ENCODE data around the gene PMS2. TPM values are rescaled to one million over a fixed set of nuclear protein-coding genes. Genes with fewer than 3 reads are reported as not detected.
A peak's percentile ranks its signal among the peaks of the same experiment; 100 is the strongest.

The PMS2 gene
- total RNA-seq, 1 experiment from 2014 or later = 17.1 TPM

- Histone ChIP-seq H3K23ac (ENCODE audit: insufficient read length, low read depth, low read length) (no peak overlapping the region), H3K79me1 (ENCODE audit: insufficient read depth, low read depth, low read length, poor library complexity, severe bottlenecking) (no peaks in the 10 kb centered on the region), H4K20me1 (ENCODE audit: control insufficient read depth, insufficient read depth, insufficient read length) (no peaks in the 10 kb centered on the region), H3K9me3 (ENCODE audit: control insufficient read depth, low read depth, low read length) (no peaks in the 10 kb centered on the region), H2BK20ac (ENCODE audit: low read depth, low read length, poor library complexity, severe bottlenecking) (no peak overlapping the region), H2BK15ac (ENCODE audit: low read depth, low read length) (no peak overlapping the region), H3K79me2 (ENCODE audit: insufficient read depth, low read length) (no peaks in the 10 kb centered on the region), H3K4me1 (ENCODE audit: insufficient read depth, low read length) (no peaks in the 10 kb centered on the region), H2BK5ac (ENCODE audit: insufficient read length, low read length) (no peak overlapping the region), H2BK12ac (ENCODE audit: insufficient read length, low read depth, low read length) (no peak overlapping the region), H3K18ac (ENCODE audit: insufficient read length, low read depth, low read length) (no peak overlapping the region), H3K56ac (ENCODE audit: insufficient read length, low read depth, low read length) (no peak overlapping the region), H4K91ac (ENCODE audit: insufficient read length, low read depth, low read length) (no peak overlapping the region), H4K5ac (ENCODE audit: insufficient read length, low read depth, low read length) (no peak overlapping the region), H2BK120ac (ENCODE audit: low read depth, low read length, poor library complexity, severe bottlenecking) (no peak overlapping the region), H3K14ac (ENCODE audit: insufficient read depth, low read length) (no peak overlapping the region), H2AK5ac (ENCODE audit: insufficient read length, low read length) (no peak overlapping the region), H3K4me2 (ENCODE audit: insufficient read depth, insufficient read length, low read length) (no peak overlapping the region), H3K4ac (ENCODE audit: low read depth, low read length) (no peak overlapping the region), H3K23me2 (ENCODE audit: insufficient read length, low read depth, low read length, poor library complexity, severe bottlenecking) (no peaks in the 10 kb centered on the region), H3K27ac (ENCODE audit: insufficient read length, low read depth, low read length) (no peak overlapping the region), H4K8ac (replicated peaks; ENCODE audit: insufficient read length, low read depth, low read length) (no peak overlapping the region), H3K27me3 (ENCODE audit: insufficient read depth, low read length) (no peaks in the 10 kb centered on the region), H3K9ac (ENCODE audit: extremely low read depth, insufficient read length, low read length) (no peak overlapping the region), H3T11ph (ENCODE audit: low read length) (no peak overlapping the region), H2AFZ (ENCODE audit: low read length) (no peak overlapping the region)
- Mint-ChIP-seq H3K36me3 (ENCODE audit: insufficient read depth in 1 of 3, low read depth in 3 of 3) (peaks cover 49 to 96% (median 84%) of the 10 kb centered on the region in 3 experiments), H3K27ac (peak overlapping the region in 2 of 3 experiments; percentile 50 to 79; a peak in 3 of 7 replicates), H3K4me1 (peaks cover 2 to 4% of the 10 kb centered on the region in 2 experiments; a peak in 1 of 4 replicates), H3K4me3 (no peak overlapping the region), H3K9me3 (no peaks in the 10 kb centered on the region), H3K27me3 (ENCODE audit: low read depth) (no peaks in the 10 kb centered on the region)
- peak; percentile 9; the same call in 1 of the 3 replicates for TF ChIP-seq CTCF (conservative IDR thresholded peaks at IDR 0.05)
- DNase-seq = no peak
- no CpG with 5 or more reads among the region's 12 CpGs for WGBS (ENCODE audit: extremely low coverage, insufficient read length, low lambda C conversion rate)
Measured at GRCh38 chr7:6026820-6027311, 18.0 kb upstream of the PMS2 start.
